Left lung (tissue), 10 donors: ENCODE measurements around the gene KIAA1671. TPM values are rescaled to one million over a fixed set of nuclear protein-coding genes. Genes with fewer than 3 reads are reported as not detected.

Source experiments
- ATAC-seq: fragments of 200-7000 bp; cut with Tn5 transposase; one replicate; pipeline ENCODE4 v1.9.1; 2020; ENCODE audit warnings: moderate library complexity
- DNase-seq, 4 donors: peaks; one replicate each; pipeline ENCODE4 v3.0.0-alpha.2; 2013 to 2020
- H3K27ac ChIP-seq, 2 donors: fragments of 200-600 bp; sonication (generic) in 1 of 2; one replicate each; pipeline versions ENCODE4 v1.5.0 to v1.8.0; 2020 to 2021
- H3K27me3 ChIP-seq, 2 donors: fragments of 200-600 bp; sonication (generic) in 1 of 2; one replicate each; pipeline versions ENCODE4 v1.5.0 to v1.8.0; 2020 to 2021
- H3K36me3 ChIP-seq, 2 donors: fragments of 200-600 bp; sonication (generic) in 1 of 2; one replicate each; pipeline versions ENCODE4 v1.5.0 to v1.8.0; 2020 to 2021
- H3K4me1 ChIP-seq, 2 donors: fragments of 200-600 bp; one replicate each; pipeline ENCODE4 v1.8.0; 2021
- H3K4me3 ChIP-seq, 2 donors: fragments of 200-600 bp; sonication (generic) in 1 of 2; one replicate each; pipeline versions ENCODE4 v1.5.0 to v1.8.0; 2020 to 2021; ENCODE audit warnings: mild to moderate bottlenecking in 1 of 2
- H3K9me3 ChIP-seq, 2 donors: fragments of 200-600 bp; sonication (generic) in 1 of 2; one replicate each; pipeline versions ENCODE4 v1.5.0 to v1.8.0; 2020 to 2021
- CTCF ChIP-seq, 2 donors: fragments of 200-600 bp; sonication (generic) in 1 of 2; IDR thresholded peaks; one replicate each; pipeline versions ENCODE4 v1.5.0 to v1.8.0; 2021; ENCODE audit warnings: antibody characterized with exemption in 2 of 2
- intact Hi-C, 2 donors: fragments of 100-400 bp; cut with DNase I; formaldehyde crosslinking; loops; one replicate each; pipeline versions ENCODE4 v1.11.2 to v1.14.2; 2022
- polyA plus RNA-seq, 6 donors: library from polyadenylated mRNA; unstranded; fragments of 120-200 nt; gene quantifications; one replicate each; pipeline ENCODE4 v1.2.1, GENCODE V29; 2013; ENCODE audit not compliant: insufficient read length in 6 of 6
- total RNA-seq, 2 donors: library from RNA; stranded (reverse); fragmentation: NEBNext Ultra II Directional; extraction: Animal tissue kit (Norgen Biotek cat#: 25700); gene quantifications; one replicate each; pipeline ENCODE4 v1.2.1, GENCODE V29; 2021
- donor health status: DM: no; HTN: yes; CAD: no.
- donor health status: DM: no; HTN: no; CAD: no.

KIAA1671 gene
- total and polyA plus RNA-seq, 8 donors, result 19.4 to 35.0 (median 23.4) TPM

- H3K27ac ChIP-seq, result no peak overlapping the region
- no peaks in the 10 kb centered on the region for H3K9me3 ChIP-seq
- ATAC-seq (no peak), DNase-seq (no peak)
- H3K36me3 ChIP-seq, result peaks cover 0 to 9% of the 10 kb centered on the region in 2 donors
- intact Hi-C loops, result no loop called here
- no peaks in the 10 kb centered on the region for H3K4me1 ChIP-seq
- TF ChIP-seq CTCF (IDR thresholded peaks at IDR 0.05), result no peak
- no peak overlapping the region for H3K4me3 ChIP-seq
- no peaks in the 10 kb centered on the region for H3K27me3 ChIP-seq
Observed at GRCh38 chr22:25167082-25167481, 214.6 kb downstream of the KIAA1671 start.

- Histone ChIP-seq H3K4me3 (no peak overlapping the region), H3K36me3 (peaks cover 0 to 9% of the 10 kb centered on the region in 2 donors), H3K27ac (no peak overlapping the region), H3K9me3 (no peaks in the 10 kb centered on the region), H3K27me3 (no peaks in the 10 kb centered on the region), H3K4me1 (no peaks in the 10 kb centered on the region)
- intact Hi-C loops, result no loop called here
- ATAC-seq (no peak), DNase-seq (peak in 1 of 4 donors; percentile 41)
- no peak for TF ChIP-seq CTCF (IDR thresholded peaks at IDR 0.05)
Observed at GRCh38 chr22:25167834-25168601, 215.5 kb downstream of the KIAA1671 start.

GRCh38 chr22:25169278-25170031 is 216.9 kb downstream of the KIAA1671 start:
- intact Hi-C loops, result no loop called here
- no peak overlapping the region for H3K4me3 ChIP-seq
- H3K9me3 ChIP-seq, result no peaks in the 10 kb centered on the region
- H3K4me1 ChIP-seq, result no peaks in the 10 kb centered on the region
- H3K36me3 ChIP-seq, result peaks cover 0 to 14% of the 10 kb centered on the region in 2 donors
- DNase-seq, result peak in 1 of 4 donors; percentile 55
- peak overlapping the region in 1 of 2 donors; percentile 48 for H3K27ac ChIP-seq
- no peaks in the 10 kb centered on the region for H3K27me3 ChIP-seq
- no peak for TF ChIP-seq CTCF (IDR thresholded peaks at IDR 0.05)
- ATAC-seq, result peak; percentile 59

GRCh38 chr22:25170426-25170980 is 218.0 kb downstream of the KIAA1671 start:
- ATAC-seq (no peak), DNase-seq (no peak)
- no peaks in the 10 kb centered on the region for H3K4me1 ChIP-seq
- no peak for TF ChIP-seq CTCF (IDR thresholded peaks at IDR 0.05)
- intact Hi-C loops, result no loop called here
- H3K4me3 ChIP-seq, result no peak overlapping the region
- H3K27ac ChIP-seq, result no peak overlapping the region
- H3K9me3 ChIP-seq, result no peaks in the 10 kb centered on the region
- no peaks in the 10 kb centered on the region for H3K27me3 ChIP-seq
- H3K36me3 ChIP-seq, result peaks cover 0 to 24% of the 10 kb centered on the region in 2 donors

- Histone ChIP-seq H3K27me3 (no peaks in the 10 kb centered on the region), H3K4me1 (no peaks in the 10 kb centered on the region), H3K36me3 (peaks cover 0 to 39% of the 10 kb centered on the region in 2 donors), H3K9me3 (no peaks in the 10 kb centered on the region), H3K27ac (no peak overlapping the region), H3K4me3 (no peak overlapping the region)
- peak; percentile 26 to 44 for TF ChIP-seq CTCF (IDR thresholded peaks at IDR 0.05)
- ATAC-seq (peak; percentile 60), DNase-seq (no peak)
- intact Hi-C loops, result no loop called here
Observed at GRCh38 chr22:25172153-25172552, 219.6 kb downstream of the KIAA1671 start.
